ENCODE measurements around the gene PRDM1. TPM values are rescaled to one million over a fixed set of nuclear protein-coding genes. Genes with fewer than 3 reads are reported as not detected.

PRDM1 gene
- total RNA-seq, 1 donor from 2014 or later, result 0.21 TPM

DNA sequence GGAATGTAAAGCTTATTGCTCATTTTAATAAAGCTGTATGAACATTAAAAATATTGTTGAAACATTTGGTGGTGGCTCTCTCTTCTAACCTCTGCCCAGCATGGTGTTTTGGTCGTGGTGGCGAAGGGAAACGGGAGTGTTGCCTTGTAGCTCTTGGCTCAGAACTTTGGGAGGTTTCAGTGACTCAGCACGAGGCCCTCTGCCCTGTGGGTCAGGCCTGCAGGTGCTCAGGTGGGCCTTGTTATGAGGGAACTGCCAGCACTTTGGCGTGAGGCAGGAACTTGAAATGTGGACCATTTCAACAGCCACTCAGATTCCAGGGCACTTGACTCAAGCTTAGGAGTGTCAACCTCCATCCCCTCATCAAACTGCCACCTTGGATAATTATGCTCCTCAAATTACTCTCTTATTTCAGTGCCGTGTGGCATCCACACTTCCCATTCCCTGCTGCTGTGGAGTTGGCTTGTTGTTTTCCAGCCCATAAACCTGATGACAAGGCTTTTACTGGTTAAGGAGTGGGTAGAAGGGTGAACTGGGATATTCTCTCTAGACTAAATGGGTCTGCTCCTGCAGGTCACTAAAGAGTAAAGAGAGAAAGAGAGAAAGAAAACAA lies 36.3 kb downstream of the PRDM1 start:
- Histone ChIP-seq H3K9me3 (no peaks in the 10 kb centered on the region), H3K4me3 (no peak overlapping the region), H3K27ac (no peak overlapping the region), H3K4me1 (no peaks in the 10 kb centered on the region), H3K27me3 (no peaks in the 10 kb centered on the region), H3K36me3 (no peaks in the 10 kb centered on the region)
- TF ChIP-seq, protein P1, sequence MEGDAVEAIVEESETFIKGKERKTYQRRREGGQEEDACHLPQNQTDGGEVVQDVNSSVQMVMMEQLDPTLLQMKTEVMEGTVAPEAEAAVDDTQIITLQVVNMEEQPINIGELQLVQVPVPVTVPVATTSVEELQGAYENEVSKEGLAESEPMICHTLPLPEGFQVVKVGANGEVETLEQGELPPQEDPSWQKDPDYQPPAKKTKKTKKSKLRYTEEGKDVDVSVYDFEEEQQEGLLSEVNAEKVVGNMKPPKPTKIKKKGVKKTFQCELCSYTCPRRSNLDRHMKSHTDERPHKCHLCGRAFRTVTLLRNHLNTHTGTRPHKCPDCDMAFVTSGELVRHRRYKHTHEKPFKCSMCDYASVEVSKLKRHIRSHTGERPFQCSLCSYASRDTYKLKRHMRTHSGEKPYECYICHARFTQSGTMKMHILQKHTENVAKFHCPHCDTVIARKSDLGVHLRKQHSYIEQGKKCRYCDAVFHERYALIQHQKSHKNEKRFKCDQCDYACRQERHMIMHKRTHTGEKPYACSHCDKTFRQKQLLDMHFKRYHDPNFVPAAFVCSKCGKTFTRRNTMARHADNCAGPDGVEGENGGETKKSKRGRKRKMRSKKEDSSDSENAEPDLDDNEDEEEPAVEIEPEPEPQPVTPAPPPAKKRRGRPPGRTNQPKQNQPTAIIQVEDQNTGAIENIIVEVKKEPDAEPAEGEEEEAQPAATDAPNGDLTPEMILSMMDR (IDR thresholded peaks at IDR 0.05), result no peak
- DNase-seq (ENCODE audit: low spot score in 2 of 2), result no peak
- intact Hi-C loops (cut with DNase I), result no loop called here

DNA sequence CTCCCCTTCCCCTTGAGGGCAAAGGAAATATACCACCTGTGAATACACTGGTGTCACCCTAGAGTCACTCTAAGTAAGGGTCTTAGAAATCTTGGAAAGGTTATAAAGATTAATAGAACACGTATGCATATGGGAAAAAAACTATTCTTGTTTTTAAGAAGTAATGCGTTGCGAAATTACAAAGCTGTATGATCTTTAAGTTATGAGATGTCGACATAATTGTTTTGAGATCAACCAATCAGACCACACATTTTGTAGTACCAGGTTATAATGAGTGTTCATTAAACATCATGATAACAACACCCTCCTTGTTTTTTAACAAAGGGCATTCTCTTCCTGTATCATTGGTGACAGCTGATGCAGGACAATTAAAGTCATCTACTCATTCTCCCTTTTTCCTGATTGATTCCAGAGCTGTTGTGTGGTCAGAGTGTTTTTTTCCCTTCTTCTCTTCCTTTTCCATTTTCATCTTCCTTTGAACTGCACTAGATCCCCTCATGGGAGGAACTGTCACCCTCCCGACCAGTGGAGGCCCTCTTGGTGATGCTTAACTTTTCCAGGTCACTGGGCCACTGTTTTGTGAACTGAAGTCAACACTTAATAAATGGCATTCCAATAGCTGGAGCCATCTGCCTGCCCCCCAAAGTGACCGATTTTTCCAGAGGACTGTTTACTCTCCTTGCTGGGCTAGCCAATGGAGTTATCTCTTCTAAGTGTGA lies 37.0 kb downstream of the PRDM1 start:
- Histone ChIP-seq H3K27ac (no peak overlapping the region), H3K4me3 (no peak overlapping the region), H3K9me3 (no peaks in the 10 kb centered on the region), H3K4me1 (no peaks in the 10 kb centered on the region), H3K27me3 (no peaks in the 10 kb centered on the region), H3K36me3 (no peaks in the 10 kb centered on the region)
- intact Hi-C loops (cut with DNase I), result no loop called here
- TF ChIP-seq, protein P1 (IDR thresholded peaks at IDR 0.05), result no peak
- DNase-seq (ENCODE audit: low spot score in 2 of 2), result no peak

DNA sequence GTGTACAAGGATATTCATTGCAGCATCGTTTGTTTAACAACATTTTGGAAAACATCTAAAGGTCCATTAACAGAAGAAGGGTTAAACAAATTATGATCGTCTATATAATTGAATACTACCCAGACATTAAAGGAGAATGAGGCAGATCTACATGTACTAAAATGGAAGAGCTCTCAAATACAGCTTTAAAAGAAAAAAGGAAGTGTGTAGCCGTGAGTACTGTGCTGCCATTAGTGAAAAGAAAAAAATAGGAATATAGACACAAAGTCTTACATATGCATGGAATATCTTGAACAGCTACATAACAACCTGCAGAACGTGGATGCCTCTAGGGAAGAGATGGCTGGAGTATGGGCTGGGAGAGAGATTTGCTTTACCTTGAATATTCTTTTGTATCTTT lies 37.9 kb downstream of the PRDM1 start:
- H3K36me3 ChIP-seq, result no peaks in the 10 kb centered on the region
- no peak overlapping the region for H3K27ac ChIP-seq
- no peaks in the 10 kb centered on the region for H3K4me1 ChIP-seq
- no peaks in the 10 kb centered on the region for H3K27me3 ChIP-seq
- TF ChIP-seq, protein P1 (IDR thresholded peaks at IDR 0.05), result no peak
- H3K4me3 ChIP-seq, result no peak overlapping the region
- H3K9me3 ChIP-seq, result no peaks in the 10 kb centered on the region
- intact Hi-C loops (cut with DNase I), result no loop called here
- no peak for DNase-seq (ENCODE audit: low spot score in 2 of 2)

DNA sequence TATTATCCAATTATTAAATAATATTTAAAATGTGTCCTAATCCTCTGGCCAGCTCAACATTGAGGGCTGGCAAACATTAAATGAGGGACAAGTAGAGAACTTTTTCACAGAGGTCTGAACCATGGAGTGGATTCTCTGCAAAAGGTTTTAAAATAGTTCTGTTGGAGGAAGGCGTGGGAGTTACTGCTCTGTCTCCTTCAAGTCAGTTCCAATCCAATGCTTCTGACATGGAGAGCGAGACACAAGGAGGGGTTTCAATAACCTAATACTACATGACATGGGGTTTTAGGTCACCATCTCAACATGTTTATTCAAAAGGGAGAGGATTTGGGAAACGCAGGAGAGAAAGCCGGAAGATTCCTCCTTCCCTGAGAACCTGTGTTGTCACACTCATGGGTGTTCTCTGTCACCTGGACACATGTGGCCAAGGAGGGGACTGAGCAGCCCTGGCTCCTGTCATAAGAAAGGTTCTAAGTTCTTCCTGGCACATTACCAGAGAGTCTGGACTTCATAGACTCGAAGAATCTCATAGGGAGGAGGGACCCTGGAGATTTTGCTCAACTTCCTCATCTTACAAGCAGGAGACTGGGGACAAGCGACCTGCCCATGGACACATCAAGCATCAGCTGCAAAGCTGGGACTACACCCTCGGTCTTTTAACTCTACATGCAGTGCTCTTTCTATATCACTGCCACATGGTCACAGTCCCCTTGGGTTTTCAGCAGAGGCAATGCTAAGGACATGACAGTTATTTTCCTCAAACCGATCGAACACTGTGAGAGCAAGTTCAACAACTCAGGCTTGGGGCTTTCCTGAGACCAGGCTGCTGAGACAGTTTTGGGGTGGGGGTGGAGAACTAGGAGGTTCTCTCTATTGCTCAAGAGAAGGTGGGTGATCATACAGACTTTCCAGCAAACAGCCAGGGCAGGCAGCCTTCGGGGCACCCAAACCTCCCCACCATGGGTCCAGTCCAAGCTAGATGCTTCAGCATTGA lies 38.6 kb downstream of the PRDM1 start:
- TF ChIP-seq, protein P1 (IDR thresholded peaks at IDR 0.05), result no peak
- intact Hi-C loops (cut with DNase I), result no loop called here

DNA sequence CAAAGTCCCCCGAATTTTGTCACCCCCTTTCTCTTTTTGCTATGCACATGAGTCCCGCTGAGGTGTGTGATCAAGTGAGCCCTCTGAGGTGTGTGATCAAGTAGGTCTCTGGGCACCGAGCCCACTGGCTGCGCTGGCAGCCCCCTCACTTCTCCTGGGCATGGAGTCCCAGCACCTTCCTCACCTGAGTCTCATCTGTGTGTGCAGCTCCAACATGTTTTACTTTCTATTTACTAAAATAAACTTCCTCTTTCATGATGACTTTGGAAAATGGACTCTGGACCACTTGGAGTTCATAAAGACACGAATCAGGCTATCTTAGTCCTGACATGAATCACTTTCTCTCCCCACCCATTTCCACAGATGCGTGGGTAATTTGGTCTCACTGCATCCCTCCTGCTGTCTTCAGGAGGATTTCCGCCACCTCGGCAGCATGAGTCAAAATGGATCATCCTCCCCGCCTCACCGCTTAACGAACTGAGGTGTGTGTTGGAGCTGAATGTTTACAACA lies 39.8 kb downstream of the PRDM1 start:
- no peaks in the 10 kb centered on the region for H3K4me1 ChIP-seq

More for the DNA sequence above, 38.6 kb downstream of the PRDM1 start:
- Histone ChIP-seq H3K27ac (no peak overlapping the region), H3K36me3 (no peaks in the 10 kb centered on the region), H3K4me1 (no peaks in the 10 kb centered on the region), H3K9me3 (no peaks in the 10 kb centered on the region), H3K4me3 (no peak overlapping the region), H3K27me3 (no peaks in the 10 kb centered on the region)
- no peak for DNase-seq (ENCODE audit: low spot score in 2 of 2)

More for the DNA sequence above, 39.8 kb downstream of the PRDM1 start:
- intact Hi-C loops (cut with DNase I), result no loop called here
- no peaks in the 10 kb centered on the region for H3K27me3 ChIP-seq
- no peaks in the 10 kb centered on the region for H3K9me3 ChIP-seq
- no peaks in the 10 kb centered on the region for H3K36me3 ChIP-seq
- DNase-seq (ENCODE audit: low spot score in 2 of 2), result no peak
- no peak overlapping the region for H3K4me3 ChIP-seq
- TF ChIP-seq, protein P1 (IDR thresholded peaks at IDR 0.05), result no peak
- H3K27ac ChIP-seq, result no peak overlapping the region

All from ascending aorta (tissue), 2 donors.